HepG2 (cell line): ENCODE results near the gene ZCCHC7.

Experiments used
- CTCF ChIP-seq: sonication (generic); formaldehyde crosslinking; IDR thresholded peaks from 2 replicates; pipeline ENCODE4 v1.5.0; 2020; ENCODE audit warnings: mild to moderate bottlenecking, missing genetic modification reagents, moderate library complexity
- EP300 ChIP-seq, 3 experiments: sonication (generic) in 1 of 3; formaldehyde crosslinking in 1 of 3; IDR thresholded peaks; 2 replicates each; pipeline versions ENCODE4 v1.5.1 to v1.6.1; 2011 to 2020; ENCODE audit warnings: low read depth in 2 of 3, low read length in 2 of 3, borderline replicate concordance in 1 of 3, improper control_type of control experiment in 1 of 3, mild to moderate bottlenecking in 1 of 3, missing genetic modification reagents in 1 of 3, moderate library complexity in 1 of 3
- MXD4 ChIP-seq: IDR thresholded peaks from 2 replicates; pipeline ENCODE4 v1.6.1; 2016; ENCODE audit warnings: mild to moderate bottlenecking, missing biosample characterization, missing genetic modification reagents
- TBP ChIP-seq: sonication (generic); formaldehyde crosslinking; IDR thresholded peaks from 2 replicates; pipeline ENCODE4 v1.5.0; 2020; ENCODE audit warnings: missing genetic modification reagents
- USF2 ChIP-seq, 2 experiments: sonication (generic) in 1 of 2; formaldehyde crosslinking in 1 of 2; IDR thresholded peaks; 2 replicates each; pipeline versions ENCODE4 v1.5.1 to v1.6.1; 2011 to 2020; ENCODE audit warnings: borderline replicate concordance in 1 of 2, low read depth in 1 of 2, low read length in 1 of 2, mild to moderate bottlenecking in 1 of 2, missing genetic modification reagents in 1 of 2, moderate library complexity in 1 of 2
- TF ChIP-seq, protein P1 (sequence below), 2 experiments: IDR thresholded peaks; 2 replicates each; pipeline ENCODE4 v1.6.1; 2011 to 2012; ENCODE audit warnings: low read length in 2 of 2, borderline replicate concordance in 1 of 2, low read depth in 1 of 2, mild to moderate bottlenecking in 1 of 2, moderate library complexity in 1 of 2

DNA sequence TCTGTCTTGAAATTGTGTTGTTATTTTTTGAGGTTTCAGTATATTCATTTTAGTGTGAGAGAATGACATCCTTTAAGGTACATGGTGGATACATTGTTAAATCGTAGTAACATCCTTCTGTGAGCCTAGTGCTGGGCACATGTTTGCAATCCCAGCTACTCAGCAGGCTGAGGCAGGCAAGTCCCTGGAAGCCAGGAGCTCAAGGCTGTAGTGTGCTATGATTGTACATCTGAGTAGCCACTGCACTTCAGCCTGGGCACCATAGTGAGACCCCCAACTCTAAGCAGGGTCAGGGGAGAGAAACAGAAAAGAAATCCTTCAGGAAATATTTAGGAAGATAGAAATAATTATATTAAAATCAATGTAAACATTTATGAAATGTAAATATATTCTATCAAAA is 62.3 kb downstream of the ZCCHC7 start:
- TF ChIP-seq, protein P1, sequence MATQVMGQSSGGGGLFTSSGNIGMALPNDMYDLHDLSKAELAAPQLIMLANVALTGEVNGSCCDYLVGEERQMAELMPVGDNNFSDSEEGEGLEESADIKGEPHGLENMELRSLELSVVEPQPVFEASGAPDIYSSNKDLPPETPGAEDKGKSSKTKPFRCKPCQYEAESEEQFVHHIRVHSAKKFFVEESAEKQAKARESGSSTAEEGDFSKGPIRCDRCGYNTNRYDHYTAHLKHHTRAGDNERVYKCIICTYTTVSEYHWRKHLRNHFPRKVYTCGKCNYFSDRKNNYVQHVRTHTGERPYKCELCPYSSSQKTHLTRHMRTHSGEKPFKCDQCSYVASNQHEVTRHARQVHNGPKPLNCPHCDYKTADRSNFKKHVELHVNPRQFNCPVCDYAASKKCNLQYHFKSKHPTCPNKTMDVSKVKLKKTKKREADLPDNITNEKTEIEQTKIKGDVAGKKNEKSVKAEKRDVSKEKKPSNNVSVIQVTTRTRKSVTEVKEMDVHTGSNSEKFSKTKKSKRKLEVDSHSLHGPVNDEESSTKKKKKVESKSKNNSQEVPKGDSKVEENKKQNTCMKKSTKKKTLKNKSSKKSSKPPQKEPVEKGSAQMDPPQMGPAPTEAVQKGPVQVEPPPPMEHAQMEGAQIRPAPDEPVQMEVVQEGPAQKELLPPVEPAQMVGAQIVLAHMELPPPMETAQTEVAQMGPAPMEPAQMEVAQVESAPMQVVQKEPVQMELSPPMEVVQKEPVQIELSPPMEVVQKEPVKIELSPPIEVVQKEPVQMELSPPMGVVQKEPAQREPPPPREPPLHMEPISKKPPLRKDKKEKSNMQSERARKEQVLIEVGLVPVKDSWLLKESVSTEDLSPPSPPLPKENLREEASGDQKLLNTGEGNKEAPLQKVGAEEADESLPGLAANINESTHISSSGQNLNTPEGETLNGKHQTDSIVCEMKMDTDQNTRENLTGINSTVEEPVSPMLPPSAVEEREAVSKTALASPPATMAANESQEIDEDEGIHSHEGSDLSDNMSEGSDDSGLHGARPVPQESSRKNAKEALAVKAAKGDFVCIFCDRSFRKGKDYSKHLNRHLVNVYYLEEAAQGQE (IDR thresholded peaks at IDR 0.05; ENCODE audit: borderline replicate concordance in 1 of 2, low read depth in 1 of 2, low read length in 2 of 2) = no peak
- no peak for TF ChIP-seq CTCF (CRISPR knock-in tag)
- TF ChIP-seq MXD4 (CRISPR knock-in tag) = no peak
- TF ChIP-seq TBP (CRISPR knock-in tag) = no peak
- TF ChIP-seq USF2 (IDR thresholded peaks at IDR 0.05; ENCODE audit: low read depth, low read length) = no peak
- TF ChIP-seq USF2 (CRISPR knock-in tag; IDR thresholded peaks at IDR 0.05; ENCODE audit: borderline replicate concordance) = no peak
- no peak for TF ChIP-seq EP300 (IDR thresholded peaks at IDR 0.05; ENCODE audit: low read depth in 2 of 2, low read length in 2 of 2)
- TF ChIP-seq EP300 (CRISPR knock-in tag; IDR thresholded peaks at IDR 0.05; ENCODE audit: borderline replicate concordance) = no peak
